IgD-negative memory B cell (primary cell): ENCODE data around the gene CNTNAP4. TPM values are rescaled to one million over a fixed set of nuclear protein-coding genes. Genes with fewer than 3 reads are reported as not detected.

Experiments
- H3K27ac Mint-ChIP-seq, 3 donors: one replicate each; pipeline ENCODE4 v1.8.0; 2020 to 2022; ENCODE audit warnings: mild to moderate bottlenecking in 3 of 3, mixed read lengths in 3 of 3, moderate library complexity in 1 of 3
- H3K27me3 Mint-ChIP-seq: one replicate; pipeline ENCODE4 v1.8.0; 2021; ENCODE audit warnings: mixed read lengths
- H3K36me3 Mint-ChIP-seq: one replicate; pipeline ENCODE4 v1.8.0; 2020; ENCODE audit warnings: mild to moderate bottlenecking, mixed read lengths
- H3K4me1 Mint-ChIP-seq, 3 donors: one replicate each; pipeline ENCODE4 v1.8.0; 2020 to 2022; ENCODE audit warnings: mixed read lengths in 3 of 3, mild to moderate bottlenecking in 1 of 3
- H3K4me3 Mint-ChIP-seq, 4 donors: one replicate each; pipeline ENCODE4 v1.8.0; 2020 to 2022; ENCODE audit warnings: mild to moderate bottlenecking in 4 of 4, mixed read lengths in 4 of 4, moderate library complexity in 3 of 4
- H3K9me3 Mint-ChIP-seq, 3 donors: one replicate each; pipeline ENCODE4 v1.8.0; 2020 to 2021; ENCODE audit warnings: mixed read lengths in 3 of 3, mild to moderate bottlenecking in 1 of 3
- polyA plus RNA-seq: library from polyadenylated mRNA; unstranded; fragments of 300-500 nt; fragmentation: Illumina TruSeq; gene quantifications from one replicate; pipeline ENCODE4 v1.2.3, GENCODE V29; 2021

The CNTNAP4 gene
- polyA plus RNA-seq, 1 donor from 2014 or later: not detected

DNA sequence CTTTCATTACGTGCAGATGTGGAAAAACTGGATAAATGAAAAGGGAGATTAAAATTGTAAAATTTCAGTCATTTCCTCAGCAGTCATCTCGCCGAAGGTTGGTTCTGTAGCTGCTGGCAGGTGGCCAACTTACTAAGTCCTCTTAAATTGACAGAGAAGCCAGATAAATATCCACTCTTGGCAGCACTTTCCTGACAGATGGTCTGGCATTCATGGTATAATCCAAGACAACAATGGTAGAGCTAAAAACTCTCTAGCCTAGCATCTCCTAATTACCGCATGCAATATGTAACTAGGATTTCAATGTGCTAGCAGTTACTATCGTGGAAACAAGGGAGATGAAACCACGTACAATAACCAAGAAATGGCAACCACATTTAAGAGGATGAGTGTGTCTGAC is 306.3 kb downstream of the CNTNAP4 start:
- H3K4me1 Mint-ChIP-seq: no peaks in the 10 kb centered on the region
- peaks cover 0 to 4% (median 0%) of the 10 kb centered on the region in 3 donors for H3K9me3 Mint-ChIP-seq
- H3K4me3 Mint-ChIP-seq: no peak overlapping the region
- H3K27ac Mint-ChIP-seq: no peak overlapping the region
- no peaks in the 10 kb centered on the region for H3K36me3 Mint-ChIP-seq
- no peaks in the 10 kb centered on the region for H3K27me3 Mint-ChIP-seq

DNA sequence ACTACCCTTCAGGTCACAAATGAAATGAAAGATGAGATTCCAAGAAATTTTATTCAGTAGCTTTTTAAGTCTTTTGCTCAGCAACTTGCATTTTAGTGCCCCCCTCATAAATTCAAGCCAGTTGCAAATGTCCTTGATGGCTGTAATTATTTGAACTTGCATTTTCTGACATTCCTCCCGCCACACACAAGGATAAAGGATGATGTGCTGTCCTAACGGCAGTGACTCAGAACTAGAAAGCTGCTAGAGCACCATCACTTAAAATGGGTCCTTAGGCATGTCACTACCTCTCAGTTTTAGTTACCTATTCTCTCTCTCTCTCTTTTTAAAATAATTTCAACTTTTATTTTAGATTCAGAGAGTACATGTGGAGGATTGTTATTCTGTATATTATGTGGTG is 306.7 kb downstream of the CNTNAP4 start:
- H3K9me3 Mint-ChIP-seq: peaks cover 0 to 4% (median 0%) of the 10 kb centered on the region in 3 donors
- H3K27ac Mint-ChIP-seq: peak overlapping the region in 1 of 3 donors; percentile 36
- H3K36me3 Mint-ChIP-seq: no peaks in the 10 kb centered on the region
- H3K27me3 Mint-ChIP-seq: no peaks in the 10 kb centered on the region
- no peaks in the 10 kb centered on the region for H3K4me1 Mint-ChIP-seq
- no peak overlapping the region for H3K4me3 Mint-ChIP-seq

DNA sequence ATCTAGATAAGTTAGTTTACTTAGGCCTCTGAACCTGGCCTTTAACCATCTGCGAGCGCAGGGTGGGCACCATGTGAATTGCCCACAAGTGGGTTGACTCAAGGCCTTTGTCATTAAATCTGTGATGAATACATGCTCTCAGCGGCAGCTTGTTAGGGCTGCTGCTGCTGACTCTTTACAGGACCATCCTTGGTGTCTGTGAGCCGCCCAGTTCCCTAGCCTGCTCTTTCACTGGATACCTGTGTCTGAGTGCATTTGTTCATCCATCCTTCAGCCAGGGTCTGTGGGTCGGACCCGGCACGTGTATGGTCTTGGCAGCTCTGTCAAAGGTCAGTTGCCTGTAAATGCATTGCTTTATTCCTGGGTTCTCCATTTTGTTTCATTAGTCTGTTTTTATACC is 321.3 kb downstream of the CNTNAP4 start:
- Mint-ChIP-seq H3K36me3 (no peaks in the 10 kb centered on the region), H3K4me3 (no peak overlapping the region), H3K4me1 (no peaks in the 10 kb centered on the region), H3K27ac (no peak overlapping the region), H3K9me3 (no peaks in the 10 kb centered on the region), H3K27me3 (no peaks in the 10 kb centered on the region)

DNA sequence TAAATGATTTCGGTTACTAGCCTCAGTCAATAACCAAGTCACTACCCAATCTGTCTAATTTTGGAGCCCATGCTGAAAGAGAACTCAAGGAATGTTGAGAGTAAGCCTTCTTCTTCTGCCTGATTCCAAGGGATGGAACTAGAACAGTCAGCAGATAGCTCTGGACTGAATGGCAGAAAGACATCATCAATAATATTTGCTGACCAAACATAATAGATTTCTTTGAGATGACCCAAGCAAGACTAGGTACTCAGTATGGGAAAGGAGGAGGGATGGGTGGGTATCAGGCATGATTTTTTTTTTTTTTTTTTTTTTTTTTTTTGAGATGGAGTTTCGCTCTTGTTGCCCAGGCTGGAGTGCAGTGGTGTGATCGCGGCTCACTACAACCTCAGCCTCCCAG is 330.1 kb downstream of the CNTNAP4 start:
- Mint-ChIP-seq H3K4me3 (no peak overlapping the region), H3K27me3 (no peaks in the 10 kb centered on the region), H3K36me3 (no peaks in the 10 kb centered on the region), H3K27ac (no peak overlapping the region), H3K4me1 (no peaks in the 10 kb centered on the region), H3K9me3 (peaks cover 0 to 3% (median 0%) of the 10 kb centered on the region in 3 donors)
